CD4-positive, alpha-beta T cell (primary cell): ENCODE measurements around the gene LRRC45. TPM values are rescaled to one million over a fixed set of nuclear protein-coding genes. Genes with fewer than 3 reads are reported as not detected.

Experiments
- ATAC-seq: fragments of 200-7000 bp; cut with Tn5 transposase; one replicate; pipeline ENCODE4 v1.10.0; 2022; ENCODE audit warnings: mild to moderate bottlenecking; ENCODE audit not compliant: poor library complexity
- CTCF ChIA-PET: fragments of 350-600 bp; sonication (Branson Sonifier 250); formaldehyde crosslinking; loops from one replicate; lab custom pipeline; 2021; ENCODE audit warnings: antibody characterized with exemption, inconsistent platforms; lab: Charles Lee
- POLR2A ChIA-PET: fragments of 350-600 bp; sonication (Branson Sonifier 250); formaldehyde crosslinking; loops from one replicate; lab custom pipeline; 2021; ENCODE audit warnings: antibody characterized with exemption, inconsistent platforms; lab: Charles Lee
- DNase-seq, 14 experiments: peaks; one replicate each; pipeline ENCODE4 v3.0.0-alpha.2; 2013 to 2020; ENCODE audit warnings: mixed read lengths in 2 of 14
- H3K27ac ChIP-seq, 2 donors: one replicate each; pipeline versions ENCODE4 v1.5.1 to v1.7.0; 2013; ENCODE audit warnings: low read length in 2 of 2, low read depth in 1 of 2, mild to moderate bottlenecking in 1 of 2
- H3K27me3 ChIP-seq, 2 experiments: 1 replicate in 1 of 2; 2 replicates in 1 of 2; pipeline versions ENCODE4 v1.6.1 to v1.7.0; 2013; ENCODE audit warnings: low read length in 2 of 2, control low read depth in 1 of 2, mild to moderate bottlenecking in 1 of 2, moderate library complexity in 1 of 2; ENCODE audit not compliant: insufficient read depth in 2 of 2, control insufficient read depth in 1 of 2
- H3K36me3 ChIP-seq: one replicate; pipeline ENCODE4 v1.6.1; 2013; ENCODE audit warnings: low read length, control low read depth; ENCODE audit not compliant: insufficient read depth
- H3K4me1 ChIP-seq: one replicate; pipeline ENCODE4 v1.6.1; 2013; ENCODE audit warnings: low read length, control low read depth; ENCODE audit not compliant: insufficient read depth
- H3K4me3 ChIP-seq: one replicate; pipeline ENCODE4 v1.5.1; 2013; ENCODE audit warnings: mild to moderate bottlenecking, low read length, moderate library complexity
- H3K9me3 ChIP-seq, 2 experiments: 1 replicate in 1 of 2; 2 replicates in 1 of 2; pipeline versions ENCODE4 v1.6.1 to v1.7.0; 2013; ENCODE audit warnings: low read length in 2 of 2, mild to moderate bottlenecking in 2 of 2, control low read depth in 1 of 2, moderate library complexity in 1 of 2; ENCODE audit not compliant: control insufficient read depth in 1 of 2, insufficient read depth in 1 of 2
- H3K27ac Mint-ChIP-seq: one replicate; pipeline ENCODE4 v1.8.0; 2020; ENCODE audit warnings: mixed read lengths
- H3K27me3 Mint-ChIP-seq: one replicate; pipeline ENCODE4 v1.8.0; 2021; ENCODE audit warnings: mixed read lengths
- H3K36me3 Mint-ChIP-seq: one replicate; pipeline ENCODE4 v1.8.0; 2021; ENCODE audit warnings: low read depth, mixed read lengths
- H3K4me1 Mint-ChIP-seq: one replicate; pipeline ENCODE4 v1.8.0; 2021; ENCODE audit warnings: low read depth, mixed read lengths
- H3K4me3 Mint-ChIP-seq: one replicate; pipeline ENCODE4 v1.8.0; 2020; ENCODE audit warnings: mild to moderate bottlenecking, mixed read lengths
- H3K9me3 Mint-ChIP-seq: one replicate; pipeline ENCODE4 v1.8.0; 2020; ENCODE audit warnings: mixed read lengths
- intact Hi-C, 2 experiments: fragments of 100-400 bp; cut with DNase I in 1 of 2; cut with micrococcal nuclease in 1 of 2; formaldehyde crosslinking; loops; one replicate each; pipeline versions ENCODE4 v1.15.1 to v1.9.0; 2023 to 2025; cut with DNase I, micrococcal nuclease
- total RNA-seq, 174 experiments: library from RNA in 2 of 174; stranded (reverse) in 2 of 174; gene quantifications; one replicate each; pipeline ENCODE4 v1.2.3 and lab custom pipeline; 2021 to 2026
- TF ChIP-seq, protein P1 (sequence below): fragments of 200-600 bp; IDR thresholded peaks from one replicate; pipeline ENCODE4 v1.8.0; 2022; ENCODE audit warnings: antibody characterized with exemption, mild to moderate bottlenecking

The LRRC45 gene
- total RNA-seq, 2 experiments from 2014 or later = 17.7 to 17.9 TPM

DNA sequence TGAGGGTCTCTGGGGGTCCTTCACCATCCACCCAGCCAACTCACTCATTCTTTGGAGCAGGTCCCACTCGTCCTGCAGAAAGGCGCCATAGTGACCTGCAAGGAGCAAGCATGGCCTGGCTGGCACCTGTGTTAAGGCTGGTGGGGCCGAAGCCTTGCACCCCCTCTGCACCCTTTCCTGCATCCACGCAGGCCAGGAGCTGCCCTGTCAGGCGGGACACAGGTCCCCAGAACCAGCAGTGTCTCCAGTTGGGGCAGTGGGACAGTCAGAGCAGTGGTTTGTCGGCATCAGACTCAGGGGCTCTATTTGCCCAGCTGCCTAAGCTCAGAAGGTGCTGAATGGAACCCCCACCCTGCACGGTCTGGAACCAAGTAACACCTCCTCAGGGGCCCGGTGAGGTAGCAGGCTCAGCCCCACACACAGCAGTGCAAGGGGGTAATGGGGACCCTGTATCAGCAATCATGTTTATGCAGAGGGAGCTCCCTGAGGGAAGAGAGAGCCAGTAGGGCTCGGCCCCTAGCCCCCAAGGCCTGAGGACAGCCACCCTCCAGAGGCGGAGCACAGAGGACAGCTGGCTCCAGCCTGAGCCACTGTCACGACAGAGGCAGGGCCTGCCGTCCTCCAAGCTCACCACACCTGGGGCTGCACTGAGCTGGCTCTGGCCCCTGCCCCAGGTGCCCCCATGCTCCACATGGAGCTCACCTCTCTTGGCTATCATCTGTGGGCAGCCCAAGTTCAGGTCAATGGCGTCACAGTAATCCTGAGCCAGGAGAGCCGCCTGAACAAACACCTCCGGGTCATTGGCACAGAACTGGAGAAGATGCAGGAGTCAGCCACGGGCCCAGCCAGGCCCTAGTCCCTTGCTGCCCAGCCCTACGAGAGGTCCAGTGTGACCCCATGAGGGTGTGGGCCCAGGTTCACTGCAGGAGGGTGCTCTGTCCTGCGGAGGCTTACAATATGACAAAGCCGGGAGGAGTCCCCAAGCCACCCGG, 40.6 kb downstream of the LRRC45 start:
- H3K36me3 Mint-ChIP-seq = peaks cover 10% of the 10 kb centered on the region
- peak overlapping the region; percentile 58 for H3K4me3 Mint-ChIP-seq
- POLR2A ChIA-PET = interaction anchor here (3.0 kb wide), 1 partner anchor 11 kb away, joined by 16 read pairs; the partner anchor contains the start of genes GPS1 and RFNG
- no peaks in the 10 kb centered on the region for H3K9me3 Mint-ChIP-seq
- DNase-seq (no peak), ATAC-seq (no peak)
- intact Hi-C loops = loop anchor here in 1 of 2 experiments (2.0 kb wide), 1 partner anchor 13 kb away; the partner anchor contains the start of genes GPS1 and RFNG
- no peaks in the 10 kb centered on the region for H3K27me3 Mint-ChIP-seq
- TF ChIP-seq, protein P1, sequence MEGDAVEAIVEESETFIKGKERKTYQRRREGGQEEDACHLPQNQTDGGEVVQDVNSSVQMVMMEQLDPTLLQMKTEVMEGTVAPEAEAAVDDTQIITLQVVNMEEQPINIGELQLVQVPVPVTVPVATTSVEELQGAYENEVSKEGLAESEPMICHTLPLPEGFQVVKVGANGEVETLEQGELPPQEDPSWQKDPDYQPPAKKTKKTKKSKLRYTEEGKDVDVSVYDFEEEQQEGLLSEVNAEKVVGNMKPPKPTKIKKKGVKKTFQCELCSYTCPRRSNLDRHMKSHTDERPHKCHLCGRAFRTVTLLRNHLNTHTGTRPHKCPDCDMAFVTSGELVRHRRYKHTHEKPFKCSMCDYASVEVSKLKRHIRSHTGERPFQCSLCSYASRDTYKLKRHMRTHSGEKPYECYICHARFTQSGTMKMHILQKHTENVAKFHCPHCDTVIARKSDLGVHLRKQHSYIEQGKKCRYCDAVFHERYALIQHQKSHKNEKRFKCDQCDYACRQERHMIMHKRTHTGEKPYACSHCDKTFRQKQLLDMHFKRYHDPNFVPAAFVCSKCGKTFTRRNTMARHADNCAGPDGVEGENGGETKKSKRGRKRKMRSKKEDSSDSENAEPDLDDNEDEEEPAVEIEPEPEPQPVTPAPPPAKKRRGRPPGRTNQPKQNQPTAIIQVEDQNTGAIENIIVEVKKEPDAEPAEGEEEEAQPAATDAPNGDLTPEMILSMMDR = no peak
- no peaks in the 10 kb centered on the region for H3K9me3 ChIP-seq
- peak overlapping the region; percentile 47 for H3K27ac Mint-ChIP-seq
- H3K27ac ChIP-seq = no peak overlapping the region
- H3K27me3 ChIP-seq = no peaks in the 10 kb centered on the region
- H3K4me1 ChIP-seq = peaks cover 34% of the 10 kb centered on the region
- CTCF ChIA-PET = no interaction called here
- H3K4me1 Mint-ChIP-seq = peaks cover 9% of the 10 kb centered on the region
- H3K36me3 ChIP-seq = peaks cover 38% of the 10 kb centered on the region
- H3K4me3 ChIP-seq = no peak overlapping the region

DNA sequence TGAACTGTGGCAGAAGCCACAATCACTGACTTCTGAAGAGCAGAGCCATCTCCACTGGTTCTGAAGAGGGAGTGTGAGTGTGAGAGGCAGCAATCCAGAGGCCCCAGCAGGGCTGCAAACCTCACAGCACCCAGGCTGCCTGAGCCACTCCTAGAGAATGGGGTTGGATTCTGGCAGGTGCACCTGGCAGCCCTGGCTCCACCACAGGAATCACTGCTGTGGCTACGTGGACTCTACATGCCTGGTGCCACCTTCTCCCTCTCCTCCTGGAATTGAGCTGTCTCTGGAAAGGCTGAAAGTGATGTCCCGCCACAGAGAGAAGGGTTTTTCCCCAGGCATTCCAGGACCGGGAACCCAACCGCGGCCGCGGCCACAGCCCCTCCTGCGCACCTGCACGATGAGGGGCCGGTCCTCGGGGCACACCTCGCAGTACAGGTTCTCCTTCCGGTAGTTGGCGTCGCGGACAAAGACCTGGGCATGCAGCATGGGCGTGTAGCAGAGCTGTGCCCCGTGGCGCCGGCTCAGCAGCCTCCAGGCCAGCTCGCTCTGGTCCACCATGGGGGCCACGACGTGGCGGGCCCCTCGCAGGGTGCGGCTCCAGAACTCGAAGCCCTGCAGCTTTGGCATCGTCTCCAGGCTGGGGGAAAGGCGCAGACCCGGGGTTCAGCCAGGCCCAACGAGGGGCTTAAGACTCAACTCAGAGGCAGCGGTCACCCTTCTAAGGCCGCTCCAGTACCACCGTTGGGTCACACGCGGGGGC, 41.5 kb downstream of the LRRC45 start:
- CTCF ChIA-PET = interaction anchor here (1.0 kb wide), 1 partner anchor 34 kb away, joined by 3 read pairs; no protein-coding TSS in a partner anchor
- ATAC-seq = no peak
- no peak for DNase-seq
- Histone ChIP-seq H3K9me3 (no peaks in the 10 kb centered on the region), H3K4me1 (peaks cover 34% of the 10 kb centered on the region), H3K36me3 (peaks cover 30% of the 10 kb centered on the region), H3K4me3 (peak overlapping the region; percentile 81), H3K27me3 (no peaks in the 10 kb centered on the region), H3K27ac (peak overlapping the region; percentile 30 to 35)
- H3K4me3 Mint-ChIP-seq = peak overlapping the region; percentile 58
- peaks cover 6% of the 10 kb centered on the region for H3K36me3 Mint-ChIP-seq
- H3K27me3 Mint-ChIP-seq = no peaks in the 10 kb centered on the region
- peak overlapping the region; percentile 47 for H3K27ac Mint-ChIP-seq
- intact Hi-C loops = loop anchor here (1.0 to 2.0 kb wide), 2 partner anchors 13 to 14 kb away; partner anchors contain the start of genes GPS1 (in 2 of the 2) and RFNG (in 2 of the 2)
- POLR2A ChIA-PET = interaction anchor here (0.7 to 3.0 kb wide), 8 partner anchors 12 to 239 kb away, joined by 3 to 17 read pairs (median 5); partner anchors contain the start of genes FASN, GPS1, RAC3 and RFNG
- TF ChIP-seq, protein P1 = no peak
- H3K9me3 Mint-ChIP-seq = no peaks in the 10 kb centered on the region
- peaks cover 9% of the 10 kb centered on the region for H3K4me1 Mint-ChIP-seq

DNA sequence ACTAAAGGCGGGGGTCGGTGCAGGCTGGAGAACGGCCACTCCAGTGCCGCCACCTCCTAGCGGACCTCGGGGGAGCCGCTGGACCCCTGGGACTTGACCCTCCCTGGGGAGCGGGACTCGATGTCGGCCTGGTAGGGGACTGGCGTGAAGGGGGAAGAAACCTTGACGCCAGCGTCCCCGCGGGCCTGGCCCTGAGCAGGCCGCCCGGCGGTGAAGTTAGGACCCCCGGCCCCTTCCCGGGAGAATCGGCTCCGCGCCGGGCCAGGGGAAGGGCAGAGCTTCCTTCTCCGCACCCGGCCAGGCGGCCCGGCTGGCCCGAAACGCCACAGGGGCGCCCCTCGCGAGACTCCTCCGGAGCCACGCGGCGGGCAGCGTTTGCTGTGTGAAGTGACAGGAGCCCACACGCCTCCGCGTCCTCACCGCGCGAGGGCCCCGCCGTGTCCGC, 42.1 kb downstream of the LRRC45 start:
- Mint-ChIP-seq H3K4me3 (peak overlapping the region; percentile 58), H3K27ac (no peak overlapping the region), H3K9me3 (no peaks in the 10 kb centered on the region), H3K36me3 (peaks cover 2% of the 10 kb centered on the region), H3K27me3 (no peaks in the 10 kb centered on the region), H3K4me1 (peaks cover 9% of the 10 kb centered on the region)
- Histone ChIP-seq H3K4me3 (peak overlapping the region; percentile 81), H3K4me1 (peaks cover 34% of the 10 kb centered on the region), H3K9me3 (no peaks in the 10 kb centered on the region), H3K36me3 (peaks cover 24% of the 10 kb centered on the region), H3K27ac (peak overlapping the region; percentile 30 to 35), H3K27me3 (no peaks in the 10 kb centered on the region)
- TF ChIP-seq, protein P1 = no peak
- peak; percentile 63 for ATAC-seq
- DNase-seq = peak in 4 of 14 experiments; percentile 19 to 48 (median 32)
- ChIA-PET CTCF (interaction anchor here (1.0 kb wide), 1 partner anchor 34 kb away, joined by 3 read pairs; no protein-coding TSS in a partner anchor), POLR2A (interaction anchor here (0.7 to 3.0 kb wide), 8 partner anchors 13 to 238 kb away, joined by 3 to 17 read pairs (median 5); partner anchors contain the start of genes FASN, GPS1, RAC3 and RFNG)
- intact Hi-C loops = loop anchor here (1.0 to 2.0 kb wide), 2 partner anchors 14 kb away; partner anchors contain the start of genes GPS1 (in 2 of the 2) and RFNG (in 2 of the 2)
